Endothelial cell of umbilical vein (primary cell): Measurements from ENCODE around the gene SLC20A1. TPM values are rescaled to one million over a fixed set of nuclear protein-coding genes. Genes with fewer than 3 reads are reported as not detected.

ENCODE experiments used
- BruUV-seq: library from RNA; stranded (reverse); fragments of 400-500 nt; replicated peaks from 2 replicates; lab custom pipeline; 2021; lab: Mats Ljungman, UMichigan
- CTCF ChIA-PET: fragments of 300-600, 350-600 bp; sonication (Branson Sonifier 250); formaldehyde crosslinking; loops from one replicate; lab custom pipeline; 2021; ENCODE audit warnings: antibody characterized with exemption, inconsistent platforms; lab: Charles Lee
- POLR2A ChIA-PET: fragments of 300-600, 350-600 bp; sonication (Branson Sonifier 250); formaldehyde crosslinking; loops from one replicate; lab custom pipeline; 2021; ENCODE audit warnings: antibody characterized with exemption, inconsistent platforms; lab: Charles Lee
- DNase-seq: peaks from one replicate; pipeline ENCODE4 v3.0.0-alpha.2; 2011; ENCODE audit warnings: low read depth, low spot score
- FAIRE-seq: peaks from 2 replicates; lab custom pipeline; 2011; peaks lifted over from hg19 to GRCh38; lab: Jason Lieb, UNC
- H2AFZ ChIP-seq: 2 replicates; pipeline ENCODE4 v1.6.0; 2012; ENCODE audit warnings: low read depth, low read length, control low read depth, inconsistent platforms
- H3K27ac ChIP-seq: 2 replicates; pipeline ENCODE4 v1.5.1; 2011; ENCODE audit warnings: low read depth, mild to moderate bottlenecking, control low read depth, low read length, moderate library complexity; ENCODE audit not compliant: insufficient read depth
- H3K27me3 ChIP-seq, 2 experiments: 2 replicates each; pipeline versions ENCODE4 v1.6.0 to v1.6.1; 2011; ENCODE audit warnings: low read length in 2 of 2, mixed read lengths in 1 of 2; ENCODE audit not compliant: control insufficient read depth in 2 of 2, insufficient read depth in 2 of 2
- H3K36me3 ChIP-seq, 2 experiments: 2 replicates in 1 of 2; 3 replicates in 1 of 2; pipeline ENCODE4 v1.5.1; 2011; ENCODE audit warnings: low read length in 2 of 2, mild to moderate bottlenecking in 1 of 2, moderate library complexity in 1 of 2; ENCODE audit not compliant: control insufficient read depth in 2 of 2, insufficient read depth in 2 of 2; ENCODE audit errors: extremely low read depth in 1 of 2
- H3K4me1 ChIP-seq: 3 replicates; pipeline ENCODE4 v1.5.1; 2011; ENCODE audit warnings: mild to moderate bottlenecking, low read length; ENCODE audit not compliant: control insufficient read depth, insufficient read depth; ENCODE audit errors: extremely low read depth
- H3K4me2 ChIP-seq: 2 replicates; pipeline ENCODE4 v1.6.1; 2011; ENCODE audit warnings: low read length, control low read depth, mixed read lengths; ENCODE audit not compliant: insufficient read depth
- H3K4me3 ChIP-seq, 3 experiments: fragments of 200-600 bp in 1 of 3; sonication (generic), shearing (Covaris generic) in 1 of 3; replicated peaks in 1 of 3; 2 replicates each; pipeline ENCODE4 v1.5.1; 2011 to 2016; ENCODE audit warnings: control low read depth in 3 of 3, low read length in 3 of 3, mild to moderate bottlenecking in 2 of 3, inconsistent platforms in 1 of 3, low read depth in 1 of 3, moderate library complexity in 1 of 3; ENCODE audit not compliant: insufficient read depth in 1 of 3
- H3K79me2 ChIP-seq: 2 replicates; pipeline ENCODE4 v1.6.0; 2012; ENCODE audit warnings: low read length, inconsistent platforms; ENCODE audit not compliant: control insufficient read depth, insufficient read depth
- H3K9ac ChIP-seq: replicated peaks from 2 replicates; pipeline ENCODE3; 2011; ENCODE audit warnings: low read length, control low read depth; ENCODE audit not compliant: insufficient read depth; ENCODE audit errors: extremely low read depth
- H3K9me1 ChIP-seq: replicated peaks from 3 replicates; pipeline ENCODE4 v1.6.0; 2011; ENCODE audit warnings: mild to moderate bottlenecking, low read length; ENCODE audit not compliant: control insufficient read depth, insufficient read depth; ENCODE audit errors: extremely low read depth
- H3K9me3 ChIP-seq: replicated peaks from 2 replicates; pipeline ENCODE4 v1.5.1; 2012; ENCODE audit warnings: low read length, inconsistent platforms; ENCODE audit not compliant: control insufficient read depth, insufficient read depth
- H4K20me1 ChIP-seq: replicated peaks from 2 replicates; pipeline ENCODE3; 2011; ENCODE audit warnings: mild to moderate bottlenecking, low read length; ENCODE audit not compliant: control insufficient read depth, insufficient read depth; ENCODE audit errors: extremely low read depth
- EZH2 ChIP-seq: IDR thresholded peaks from 2 replicates; pipeline ENCODE4 v1.6.1; 2012; ENCODE audit warnings: borderline replicate concordance, low read depth, mild to moderate bottlenecking, moderate library complexity, low read length, inconsistent platforms; ENCODE audit not compliant: severe bottlenecking
- FOS ChIP-seq: IDR thresholded peaks from 2 replicates; pipeline ENCODE4 v1.6.1; 2011; ENCODE audit warnings: mild to moderate bottlenecking, low read length, moderate library complexity, borderline replicate concordance; ENCODE audit not compliant: insufficient read depth
- JUN ChIP-seq: IDR thresholded peaks from 2 replicates; pipeline ENCODE4 v1.6.1; 2011; ENCODE audit warnings: borderline replicate concordance, low read depth; ENCODE audit not compliant: insufficient read length, insufficient read depth
- MYC ChIP-seq: IDR thresholded peaks from one replicate; pipeline ENCODE4 v1.6.1; 2011; ENCODE audit warnings: mild to moderate bottlenecking, low read depth, low read length
- dilution Hi-C: fragments of 300-500 bp; cut with MboI; formaldehyde crosslinking; loops from one replicate; pipeline ENCODE4 v1.15.0; 2019; ENCODE audit warnings: low sequenced_read_pairs; ENCODE audit not compliant: extremely low pct_ligation_motif_present
- intact Hi-C: fragments of 100-400 bp; cut with micrococcal nuclease; formaldehyde crosslinking; loops from one replicate; pipeline ENCODE4 v1.10.0; 2022
- polyA plus RNA-seq, 4 experiments: library from polyadenylated mRNA; depleted of rRNA in 3 of 4; stranded (reverse) in 3 of 4; unstranded in 1 of 4; fragments of >200 nt; gene quantifications; 2 replicates each; pipeline versions ENCODE4 v1.2.1 to v1.2.3, GENCODE V29; 2011 to 2012; ENCODE audit warnings: missing spikeins in 1 of 4
- total RNA-seq: library from RNA; stranded (reverse); gene quantifications from 2 replicates; pipeline ENCODE4 v1.2.3, GENCODE V29; 2021
- TF ChIP-seq, protein P1 (sequence below): IDR thresholded peaks from 2 replicates; pipeline ENCODE4 v1.6.1; 2011; ENCODE audit not compliant: insufficient read depth, insufficient read length
- TF ChIP-seq, protein P2 (sequence below), 2 donors: IDR thresholded peaks; 1 replicate in 1 of 2; 2 replicates in 1 of 2; pipeline ENCODE4 v1.5.1; 2011; ENCODE audit warnings: low read length in 2 of 2, mild to moderate bottlenecking in 2 of 2, moderate library complexity in 2 of 2, control low read depth in 1 of 2, inconsistent platforms in 1 of 2, low read depth in 1 of 2; ENCODE audit not compliant: insufficient read depth in 1 of 2; ENCODE audit errors: extremely low read depth in 1 of 2

The SLC20A1 gene
- total and polyA plus RNA-seq, 2 donors (not counting 3 experiments of a cell fraction or from before 2014, with no cell fraction given): 52.7 to 149 TPM

GRCh38 chr2:112625474-112626114, 20.1 kb upstream of the SLC20A1 start:
- Histone ChIP-seq H2AFZ (peak overlapping the region; percentile 58), H3K36me3 (no peaks in the 10 kb centered on the region), H3K27ac (peak overlapping the region; percentile 91), H3K4me3 (no peak overlapping the region), H3K27me3 (no peaks in the 10 kb centered on the region), H4K20me1 (no peaks in the 10 kb centered on the region), H3K79me2 (no peaks in the 10 kb centered on the region), H3K4me1 (peaks cover 63% of the 10 kb centered on the region), H3K9me3 (no peaks in the 10 kb centered on the region), H3K9me1 (no peaks in the 10 kb centered on the region), H3K9ac (no peak overlapping the region), H3K4me2 (no peak overlapping the region)
- TF ChIP-seq, protein P1, sequence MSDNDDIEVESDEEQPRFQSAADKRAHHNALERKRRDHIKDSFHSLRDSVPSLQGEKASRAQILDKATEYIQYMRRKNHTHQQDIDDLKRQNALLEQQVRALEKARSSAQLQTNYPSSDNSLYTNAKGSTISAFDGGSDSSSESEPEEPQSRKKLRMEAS: no peak
- no peak for TF ChIP-seq EZH2
- TF ChIP-seq, protein P2, sequence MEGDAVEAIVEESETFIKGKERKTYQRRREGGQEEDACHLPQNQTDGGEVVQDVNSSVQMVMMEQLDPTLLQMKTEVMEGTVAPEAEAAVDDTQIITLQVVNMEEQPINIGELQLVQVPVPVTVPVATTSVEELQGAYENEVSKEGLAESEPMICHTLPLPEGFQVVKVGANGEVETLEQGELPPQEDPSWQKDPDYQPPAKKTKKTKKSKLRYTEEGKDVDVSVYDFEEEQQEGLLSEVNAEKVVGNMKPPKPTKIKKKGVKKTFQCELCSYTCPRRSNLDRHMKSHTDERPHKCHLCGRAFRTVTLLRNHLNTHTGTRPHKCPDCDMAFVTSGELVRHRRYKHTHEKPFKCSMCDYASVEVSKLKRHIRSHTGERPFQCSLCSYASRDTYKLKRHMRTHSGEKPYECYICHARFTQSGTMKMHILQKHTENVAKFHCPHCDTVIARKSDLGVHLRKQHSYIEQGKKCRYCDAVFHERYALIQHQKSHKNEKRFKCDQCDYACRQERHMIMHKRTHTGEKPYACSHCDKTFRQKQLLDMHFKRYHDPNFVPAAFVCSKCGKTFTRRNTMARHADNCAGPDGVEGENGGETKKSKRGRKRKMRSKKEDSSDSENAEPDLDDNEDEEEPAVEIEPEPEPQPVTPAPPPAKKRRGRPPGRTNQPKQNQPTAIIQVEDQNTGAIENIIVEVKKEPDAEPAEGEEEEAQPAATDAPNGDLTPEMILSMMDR (IDR thresholded peaks at IDR 0.05; ENCODE audit: extremely low read depth in 1 of 2, insufficient read depth in 1 of 2, low read depth in 1 of 2, low read length in 2 of 2): no peak
- no peak for TF ChIP-seq FOS
- no peak for TF ChIP-seq JUN
- no peak for TF ChIP-seq MYC
- ChIA-PET CTCF (interaction anchor here (0.9 to 8.9 kb wide), 14 partner anchors 8 to 102 kb away, joined by 3 to 171 read pairs (median 16); partner anchors contain the start of gene SLC20A1), POLR2A (interaction anchor here (0.6 to 3.5 kb wide), 2 partner anchors 20 to 28 kb away, joined by 6 to 43 read pairs; partner anchors contain the start of gene SLC20A1)
- dilution Hi-C loops: no loop called here
- FAIRE-seq: no peak
- BruUV-seq: no TSS peak
- intact Hi-C loops: loop anchor here (1.0 to 5.0 kb wide), 5 partner anchors 25 to 187 kb away; no protein-coding TSS in a partner anchor
- DNase-seq: no peak
